HCT116 (cell line): ENCODE data around the gene TECTA. TPM values are rescaled to one million over a fixed set of nuclear protein-coding genes. Genes with fewer than 3 reads are reported as not detected.

Source experiments
- ATAC-seq: fragments of 200-7000 bp; cut with Tn5 transposase; 2 replicates; pipeline ENCODE4 v1.9.1; 2020; ENCODE audit warnings: mild to moderate bottlenecking, moderate library complexity
- BruUV-seq: library from RNA; stranded (reverse); fragments of 400-500 nt; replicated peaks from 2 replicates; lab custom pipeline; 2021; lab: Mats Ljungman, UMichigan
- CTCF ChIA-PET: fragments of 300-600 bp; sonication (Branson Sonifier 250); formaldehyde crosslinking; loops from one replicate; lab custom pipeline; 2021; ENCODE audit warnings: antibody characterized with exemption; lab: Charles Lee
- POLR2A ChIA-PET: fragments of 300-600, 350-600 bp; sonication (Branson Sonifier 250); formaldehyde crosslinking; loops from one replicate; lab custom pipeline; 2021; ENCODE audit warnings: antibody characterized with exemption; lab: Charles Lee
- RAD21 ChIA-PET, 2 experiments: fragments of 300-600 bp; sonication (Branson Sonifier 250); formaldehyde crosslinking; loops; one replicate each; lab custom pipeline; 2023; ENCODE audit warnings: low total read pairs in 2 of 2; ENCODE audit not compliant: uncharacterized antibody in 2 of 2, unreplicated experiment in 2 of 2, low non-redundant PET in 1 of 2; lab: Charles Lee
- DNase-seq: peaks from one replicate; pipeline ENCODE4 v3.0.0-alpha.2; 2010; ENCODE audit warnings: low read depth, low spot score
- H2AFZ ChIP-seq: fragments of 200-600 bp; shearing (Covaris generic), sonication (generic); 2 replicates; pipeline ENCODE4 v1.6.1; 2017; ENCODE audit warnings: low read depth, mixed run types, mixed read lengths, antibody characterized with exemption, low read length; ENCODE audit not compliant: poor library complexity, severe bottlenecking
- H3K27ac ChIP-seq: 2 replicates; pipeline ENCODE4 v1.5.1; 2012; ENCODE audit warnings: low read depth, low read length
- H3K27me3 ChIP-seq: fragments of 200-600 bp; sonication (generic); 2 replicates; pipeline ENCODE4 v1.6.1; 2016; ENCODE audit warnings: mixed run types, low read length, mixed read lengths; ENCODE audit not compliant: insufficient read depth
- H3K36me3 ChIP-seq, 2 experiments: fragments of 200-500 bp in 1 of 2; fragments of 200-600 bp in 1 of 2; sonication (Bioruptor generic) in 1 of 2; sonication (generic) in 1 of 2; 2 replicates each; pipeline versions ENCODE4 v1.5.1 to v1.6.1; 2014 to 2016; ENCODE audit warnings: low read length in 2 of 2, inconsistent platforms in 1 of 2, mixed read lengths in 1 of 2, mixed run types in 1 of 2; ENCODE audit not compliant: insufficient read depth in 2 of 2, control insufficient read depth in 1 of 2
- H3K4me1 ChIP-seq, 2 experiments: fragments of 200-600 bp in 1 of 2; sonication (generic) in 1 of 2; 2 replicates each; pipeline versions ENCODE4 v1.5.1 to v1.6.1; 2012 to 2017; ENCODE audit warnings: low read length in 2 of 2, inconsistent platforms in 1 of 2, mild to moderate bottlenecking in 1 of 2, mixed read lengths in 1 of 2, mixed run types in 1 of 2, moderate library complexity in 1 of 2; ENCODE audit not compliant: insufficient read depth in 2 of 2, control insufficient read depth in 1 of 2
- H3K4me2 ChIP-seq: fragments of 200-600 bp; sonication (generic); 2 replicates; pipeline ENCODE4 v1.6.1; 2017; ENCODE audit warnings: mixed run types, low read length, mixed read lengths
- H3K4me3 ChIP-seq, 2 experiments: fragments of 200-600 bp in 1 of 2; sonication (generic) in 1 of 2; replicated peaks in 1 of 2; 2 replicates each; pipeline ENCODE4 v1.5.1; 2011 to 2016; ENCODE audit warnings: low read length in 2 of 2, control low read depth in 1 of 2, low read depth in 1 of 2, mild to moderate bottlenecking in 1 of 2, mixed read lengths in 1 of 2, mixed run types in 1 of 2
- H3K79me2 ChIP-seq: fragments of 200-600 bp; sonication (generic); 2 replicates; pipeline ENCODE4 v1.6.1; 2017; ENCODE audit warnings: mild to moderate bottlenecking, mixed run types, low read length, moderate library complexity, mixed read lengths; ENCODE audit not compliant: insufficient read depth
- H3K9ac ChIP-seq: fragments of 200-600 bp; sonication (generic); 2 replicates; pipeline ENCODE4 v1.6.1; 2016; ENCODE audit warnings: low read length, mixed read lengths
- H3K9me2 ChIP-seq: fragments of 200-600 bp; sonication (generic), shearing (Covaris generic); 2 replicates; pipeline ENCODE4 v1.6.1; 2017; ENCODE audit warnings: mixed run types, mild to moderate bottlenecking, moderate library complexity; ENCODE audit not compliant: insufficient read depth
- H3K9me3 ChIP-seq, 2 experiments: fragments of 200-500 bp in 1 of 2; fragments of 200-600 bp in 1 of 2; sonication (Bioruptor generic) in 1 of 2; sonication (generic) in 1 of 2; 2 replicates each; pipeline ENCODE4 v1.6.1; 2014 to 2017; ENCODE audit warnings: low read length in 2 of 2, mixed read lengths in 2 of 2, inconsistent platforms in 1 of 2, low read depth in 1 of 2, mild to moderate bottlenecking in 1 of 2, mixed run types in 1 of 2, moderate library complexity in 1 of 2; ENCODE audit not compliant: control insufficient read depth in 1 of 2, insufficient read depth in 1 of 2
- H4K20me1 ChIP-seq: fragments of 200-600 bp; sonication (generic), shearing (Covaris generic); 2 replicates; pipeline ENCODE4 v1.6.1; 2017; ENCODE audit warnings: mixed run types, mild to moderate bottlenecking, moderate library complexity; ENCODE audit not compliant: insufficient read depth
- CBX3 ChIP-seq: IDR thresholded peaks from 2 replicates; pipeline ENCODE4 v1.6.1; 2012; ENCODE audit warnings: low read depth
- CEBPB ChIP-seq: IDR thresholded peaks from 2 replicates; pipeline ENCODE4 v1.6.1; 2012; ENCODE audit warnings: low read depth
- EZH2 ChIP-seq: fragments of 200-600 bp; sonication (generic); IDR thresholded peaks from 2 replicates; pipeline ENCODE4 v1.6.1; 2017; ENCODE audit warnings: antibody characterized with exemption, mixed run types
- POLR2AphosphoS5 ChIP-seq: IDR thresholded peaks from 2 replicates; pipeline ENCODE4 v1.6.1; 2011; ENCODE audit warnings: mild to moderate bottlenecking, low read depth, low read length, moderate library complexity
- SP1 ChIP-seq: IDR thresholded peaks from 2 replicates; pipeline ENCODE4 v1.6.1; 2012; ENCODE audit warnings: low read depth
- TCF7L2 ChIP-seq: IDR thresholded peaks from 2 replicates; pipeline ENCODE4 v1.7.0; 2011; ENCODE audit warnings: borderline replicate concordance, inconsistent platforms; ENCODE audit not compliant: insufficient read depth, insufficient read length; ENCODE audit errors: extremely low read depth
- YY1 ChIP-seq: IDR thresholded peaks from 2 replicates; pipeline ENCODE4 v1.6.1; 2011; ENCODE audit warnings: low read length, low read depth, moderate library complexity, mild to moderate bottlenecking; ENCODE audit not compliant: insufficient replicate concordance; ENCODE audit errors: extremely low read depth
- ZFX ChIP-seq: fragments of 450-650 bp; IDR thresholded peaks from 2 replicates; pipeline ENCODE4 v1.6.1; 2017
- intact Hi-C: fragments of 100-400 bp; cut with micrococcal nuclease; formaldehyde crosslinking; loops from 2 replicates; pipeline ENCODE4 v1.10.0; 2022
- total RNA-seq: library from RNA; stranded (reverse); gene quantifications from one replicate; pipeline ENCODE4 v1.2.1, GENCODE V29; 2021; ENCODE audit not compliant: unreplicated experiment
- TF ChIP-seq, protein P1 (sequence below), 3 experiments: fragments of 200-600 bp in 1 of 3; sonication (generic) in 1 of 3; IDR thresholded peaks in 2 of 3; conservative IDR thresholded peaks in 1 of 3; 2 replicates each; pipeline ENCODE4 v1.5.1; 2012 to 2017; ENCODE audit warnings: low read depth in 2 of 3, low read length in 2 of 3, antibody characterized with exemption in 1 of 3, borderline replicate concordance in 1 of 3, control low read depth in 1 of 3, mild to moderate bottlenecking in 1 of 3, mixed read lengths in 1 of 3, mixed run types in 1 of 3, moderate library complexity in 1 of 3; ENCODE audit not compliant: insufficient read depth in 1 of 3
- TF ChIP-seq, protein P2 (sequence below): IDR thresholded peaks from 2 replicates; pipeline ENCODE4 v1.6.1; 2012
- TF ChIP-seq, protein P3 (sequence below): IDR thresholded peaks from 2 replicates; pipeline ENCODE4 v1.6.1; 2012
- TF ChIP-seq, protein P4 (sequence below): IDR thresholded peaks from 2 replicates; pipeline ENCODE4 v1.6.1; 2012; ENCODE audit warnings: low read depth

TECTA gene
- total RNA-seq, 1 experiment from 2014 or later = 0.81 TPM

DNA sequence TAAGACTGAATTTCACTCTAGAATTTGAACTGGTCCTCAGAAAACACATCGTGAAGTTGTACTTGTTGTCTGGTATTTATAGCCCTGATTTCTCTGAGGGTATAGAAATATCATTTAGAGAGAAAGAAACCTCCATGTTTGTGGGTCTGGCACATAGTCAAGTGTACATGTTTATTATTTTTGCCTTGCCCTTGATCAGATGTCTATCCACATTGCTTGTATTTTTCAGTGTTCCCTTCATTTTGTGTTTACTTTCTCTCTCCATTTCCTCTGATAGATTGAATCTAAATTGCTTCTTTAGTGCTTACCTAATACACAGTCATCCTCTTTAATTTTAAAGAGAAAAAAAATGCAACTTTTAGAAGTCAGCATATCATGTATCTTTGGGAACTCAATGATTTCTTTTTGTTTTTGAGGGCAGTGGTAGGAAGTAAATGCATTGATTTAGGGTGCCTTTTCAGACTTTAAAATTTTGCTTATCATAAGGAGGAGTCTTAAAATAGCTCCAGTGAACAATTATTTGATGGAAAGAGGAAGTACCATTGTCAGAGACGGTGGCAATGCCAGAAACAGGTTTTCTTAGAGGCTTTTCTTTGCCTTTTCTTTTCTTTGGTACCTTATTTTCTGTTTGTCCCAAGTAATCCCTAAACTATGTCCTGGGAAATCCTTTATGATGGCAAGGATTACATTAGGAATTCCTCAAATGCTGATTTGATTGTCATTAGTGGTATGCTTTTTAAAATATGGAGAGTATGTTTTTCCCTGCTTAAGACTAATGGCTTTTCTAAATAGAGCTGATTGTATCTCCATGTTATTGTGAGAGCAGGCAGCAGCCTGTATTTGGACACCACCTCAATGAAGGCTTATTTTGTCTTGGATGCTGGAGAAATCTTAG, 29.8 kb upstream of the TECTA start:
- ChIA-PET POLR2A (no interaction called here), RAD21 (no interaction called here), CTCF (no interaction called here)
- ATAC-seq (no peak), DNase-seq (no peak)
- Histone ChIP-seq H3K27ac (no peak overlapping the region), H3K4me3 (no peak overlapping the region), H3K27me3 (no peaks in the 10 kb centered on the region), H3K9me2 (no peaks in the 10 kb centered on the region), H3K9ac (no peak overlapping the region), H3K4me2 (no peak overlapping the region), H3K36me3 (0 out of 4 replicates have a peak, but pooled peaks cover 0 to 4% of the 10 kb centered on the region in 2 experiments), H3K4me1 (no peaks in the 10 kb centered on the region), H2AFZ (no peak overlapping the region), H4K20me1 (no peaks in the 10 kb centered on the region), H3K79me2 (no peaks in the 10 kb centered on the region), H3K9me3 (no peaks in the 10 kb centered on the region)
- BruUV-seq = no TSS peak
- intact Hi-C loops = no loop called here
- no peak for TF ChIP-seq SP1
- TF ChIP-seq TCF7L2 = no peak
- TF ChIP-seq, protein P1, sequence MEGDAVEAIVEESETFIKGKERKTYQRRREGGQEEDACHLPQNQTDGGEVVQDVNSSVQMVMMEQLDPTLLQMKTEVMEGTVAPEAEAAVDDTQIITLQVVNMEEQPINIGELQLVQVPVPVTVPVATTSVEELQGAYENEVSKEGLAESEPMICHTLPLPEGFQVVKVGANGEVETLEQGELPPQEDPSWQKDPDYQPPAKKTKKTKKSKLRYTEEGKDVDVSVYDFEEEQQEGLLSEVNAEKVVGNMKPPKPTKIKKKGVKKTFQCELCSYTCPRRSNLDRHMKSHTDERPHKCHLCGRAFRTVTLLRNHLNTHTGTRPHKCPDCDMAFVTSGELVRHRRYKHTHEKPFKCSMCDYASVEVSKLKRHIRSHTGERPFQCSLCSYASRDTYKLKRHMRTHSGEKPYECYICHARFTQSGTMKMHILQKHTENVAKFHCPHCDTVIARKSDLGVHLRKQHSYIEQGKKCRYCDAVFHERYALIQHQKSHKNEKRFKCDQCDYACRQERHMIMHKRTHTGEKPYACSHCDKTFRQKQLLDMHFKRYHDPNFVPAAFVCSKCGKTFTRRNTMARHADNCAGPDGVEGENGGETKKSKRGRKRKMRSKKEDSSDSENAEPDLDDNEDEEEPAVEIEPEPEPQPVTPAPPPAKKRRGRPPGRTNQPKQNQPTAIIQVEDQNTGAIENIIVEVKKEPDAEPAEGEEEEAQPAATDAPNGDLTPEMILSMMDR (IDR thresholded peaks at IDR 0.05 in 2 of 3, conservative IDR thresholded peaks at IDR 0.05 in 1 of 3; ENCODE audit: borderline replicate concordance in 1 of 3, insufficient read depth in 1 of 3, low read depth in 2 of 3, low read length in 2 of 3) = no peak
- TF ChIP-seq POLR2AphosphoS5 = no peak
- TF ChIP-seq, protein P2, sequence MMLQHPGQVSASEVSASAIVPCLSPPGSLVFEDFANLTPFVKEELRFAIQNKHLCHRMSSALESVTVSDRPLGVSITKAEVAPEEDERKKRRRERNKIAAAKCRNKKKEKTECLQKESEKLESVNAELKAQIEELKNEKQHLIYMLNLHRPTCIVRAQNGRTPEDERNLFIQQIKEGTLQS = no peak
- no peak for TF ChIP-seq CBX3
- no peak for TF ChIP-seq CEBPB
- no peak for TF ChIP-seq EZH2
- no peak for TF ChIP-seq YY1
- TF ChIP-seq, protein P3, sequence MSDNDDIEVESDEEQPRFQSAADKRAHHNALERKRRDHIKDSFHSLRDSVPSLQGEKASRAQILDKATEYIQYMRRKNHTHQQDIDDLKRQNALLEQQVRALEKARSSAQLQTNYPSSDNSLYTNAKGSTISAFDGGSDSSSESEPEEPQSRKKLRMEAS = no peak
- TF ChIP-seq ZFX = no peak
- TF ChIP-seq, protein P4, sequence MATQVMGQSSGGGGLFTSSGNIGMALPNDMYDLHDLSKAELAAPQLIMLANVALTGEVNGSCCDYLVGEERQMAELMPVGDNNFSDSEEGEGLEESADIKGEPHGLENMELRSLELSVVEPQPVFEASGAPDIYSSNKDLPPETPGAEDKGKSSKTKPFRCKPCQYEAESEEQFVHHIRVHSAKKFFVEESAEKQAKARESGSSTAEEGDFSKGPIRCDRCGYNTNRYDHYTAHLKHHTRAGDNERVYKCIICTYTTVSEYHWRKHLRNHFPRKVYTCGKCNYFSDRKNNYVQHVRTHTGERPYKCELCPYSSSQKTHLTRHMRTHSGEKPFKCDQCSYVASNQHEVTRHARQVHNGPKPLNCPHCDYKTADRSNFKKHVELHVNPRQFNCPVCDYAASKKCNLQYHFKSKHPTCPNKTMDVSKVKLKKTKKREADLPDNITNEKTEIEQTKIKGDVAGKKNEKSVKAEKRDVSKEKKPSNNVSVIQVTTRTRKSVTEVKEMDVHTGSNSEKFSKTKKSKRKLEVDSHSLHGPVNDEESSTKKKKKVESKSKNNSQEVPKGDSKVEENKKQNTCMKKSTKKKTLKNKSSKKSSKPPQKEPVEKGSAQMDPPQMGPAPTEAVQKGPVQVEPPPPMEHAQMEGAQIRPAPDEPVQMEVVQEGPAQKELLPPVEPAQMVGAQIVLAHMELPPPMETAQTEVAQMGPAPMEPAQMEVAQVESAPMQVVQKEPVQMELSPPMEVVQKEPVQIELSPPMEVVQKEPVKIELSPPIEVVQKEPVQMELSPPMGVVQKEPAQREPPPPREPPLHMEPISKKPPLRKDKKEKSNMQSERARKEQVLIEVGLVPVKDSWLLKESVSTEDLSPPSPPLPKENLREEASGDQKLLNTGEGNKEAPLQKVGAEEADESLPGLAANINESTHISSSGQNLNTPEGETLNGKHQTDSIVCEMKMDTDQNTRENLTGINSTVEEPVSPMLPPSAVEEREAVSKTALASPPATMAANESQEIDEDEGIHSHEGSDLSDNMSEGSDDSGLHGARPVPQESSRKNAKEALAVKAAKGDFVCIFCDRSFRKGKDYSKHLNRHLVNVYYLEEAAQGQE = no peak
